Measurements from ENCODE around the gene CCK.
"Not testable (repeated sequence)": the region's sequence is repeated elsewhere in the genome, so short reads cannot be mapped to it uniquely, and the experiment has no call there.

The CCK gene

GRCh38 chr3:42266085-42266484, at the start of gene CCK:
CCK (minus strand) TSS chr3:42266185; CDS start chr3:42263630, 2,555 bp downstream.
- no peak for DNase-seq

GRCh38 chr3:42314411-42314810, 48.4 kb upstream of the CCK start:
- no peak for DNase-seq

- no peak for DNase-seq
Observed at GRCh38 chr3:42308651-42309050, 42.7 kb upstream of the CCK start.

GRCh38 chr3:42306499-42306898, 40.5 kb upstream of the CCK start:
- no peak for DNase-seq

GRCh38 chr3:42302924-42303634, 37.1 kb upstream of the CCK start:
- DNase-seq, result no peak

GRCh38 chr3:42301446-42302175, 35.6 kb upstream of the CCK start:
- DNase-seq, result no peak

- DNase-seq, result no peak
Observed at GRCh38 chr3:42300778-42301177, 34.8 kb upstream of the CCK start.

- no peak for DNase-seq
Observed at GRCh38 chr3:42300013-42300412, 34.0 kb upstream of the CCK start.

GRCh38 chr3:42298259-42298658, 32.3 kb upstream of the CCK start:
- DNase-seq, result no peak

GRCh38 chr3:42292009-42292408, 26.0 kb upstream of the CCK start:
- DNase-seq, result no peak

- no peak for DNase-seq
Observed at GRCh38 chr3:42290966-42291714, 25.2 kb upstream of the CCK start.

- no peak for DNase-seq
Observed at GRCh38 chr3:42289026-42289425, 23.0 kb upstream of the CCK start.

- no peak for DNase-seq
Observed at GRCh38 chr3:42288385-42288784, 22.4 kb upstream of the CCK start.

- not testable (repeated sequence) for DNase-seq
Observed at GRCh38 chr3:42287423-42287822, 21.4 kb upstream of the CCK start.

GRCh38 chr3:42277676-42278075, 11.7 kb upstream of the CCK start:
- no peak for DNase-seq

GRCh38 chr3:42276141-42277132, 10.5 kb upstream of the CCK start:
- DNase-seq, result no peak

- DNase-seq, result no peak
Observed at GRCh38 chr3:42275217-42275616, 9.2 kb upstream of the CCK start.

- no peak for DNase-seq
Observed at GRCh38 chr3:42274266-42274665, 8.3 kb upstream of the CCK start.

GRCh38 chr3:42273361-42273760, 7.4 kb upstream of the CCK start:
- no peak for DNase-seq

GRCh38 chr3:42271786-42272185, 5.8 kb upstream of the CCK start:
- no peak for DNase-seq

GRCh38 chr3:42270561-42270960, 4.6 kb upstream of the CCK start:
- no peak for DNase-seq

- DNase-seq, result no peak
Observed at GRCh38 chr3:42269647-42270046, 3.7 kb upstream of the CCK start.

GRCh38 chr3:42267878-42268277, 1.9 kb upstream of the CCK start:
- DNase-seq, result no peak
